OCI-LY1 (cell line): Measurements from ENCODE around the gene EVC2.
"Not testable (repeated sequence)": the region's sequence is repeated elsewhere in the genome, so short reads cannot be mapped to it uniquely, and the experiment has no call there.

ENCODE experiments used
- H2AFZ ChIP-seq: fragments of 200-600 bp; sonication (generic), shearing (Covaris generic); 2 replicates; pipeline ENCODE4 v1.6.0; 2014; ENCODE audit warnings: antibody characterized with exemption, mild to moderate bottlenecking, low read length
- H3F3A ChIP-seq: fragments of 200-600 bp; sonication (generic), shearing (Covaris generic); 2 replicates; pipeline ENCODE4 v1.6.0; 2014; ENCODE audit warnings: mild to moderate bottlenecking, antibody characterized with exemption, low read length, moderate library complexity; ENCODE audit not compliant: insufficient read depth
- H3K27ac ChIP-seq: fragments of 200-600 bp; sonication (generic); 2 replicates; pipeline ENCODE4 v1.5.1; 2014; ENCODE audit warnings: low read length, mixed run types, mild to moderate bottlenecking, low read depth; ENCODE audit not compliant: poor library complexity, severe bottlenecking
- H3K27me3 ChIP-seq: fragments of 200-600 bp; sonication (generic); 2 replicates; pipeline ENCODE4 v1.6.0; 2014; ENCODE audit warnings: antibody characterized with exemption, mild to moderate bottlenecking, low read length, moderate library complexity; ENCODE audit not compliant: insufficient read depth
- H3K36me3 ChIP-seq: fragments of 200-600 bp; sonication (generic); 2 replicates; pipeline ENCODE4 v1.6.1; 2014; ENCODE audit warnings: mild to moderate bottlenecking, antibody characterized with exemption, low read length, moderate library complexity, mixed read lengths; ENCODE audit not compliant: insufficient read depth
- H3K4me1 ChIP-seq: fragments of 200-600 bp; sonication (generic); 2 replicates; pipeline ENCODE4 v1.5.1; 2014; ENCODE audit warnings: mild to moderate bottlenecking, low read length, moderate library complexity; ENCODE audit not compliant: insufficient read depth, severe bottlenecking
- H3K4me2 ChIP-seq: fragments of 200-600 bp; sonication (generic), shearing (Covaris generic); 2 replicates; pipeline ENCODE4 v1.6.1; 2014; ENCODE audit warnings: low read length
- H3K4me3 ChIP-seq: fragments of 200-600 bp; sonication (generic); 2 replicates; pipeline ENCODE4 v1.5.1; 2014; ENCODE audit warnings: low read length, low read depth, mild to moderate bottlenecking, mixed read lengths; ENCODE audit not compliant: poor library complexity, severe bottlenecking
- H3K79me2 ChIP-seq: fragments of 200-600 bp; shearing (Covaris generic); 2 replicates; pipeline ENCODE4 v1.6.1; 2016; ENCODE audit warnings: mixed run types, low read length, mixed read lengths; ENCODE audit not compliant: insufficient read depth
- H3K9ac ChIP-seq: fragments of 200-600 bp; sonication (generic), shearing (Covaris generic); 2 replicates; pipeline ENCODE4 v1.6.1; 2014; ENCODE audit warnings: mild to moderate bottlenecking, low read length, mixed read lengths
- H3K9me2 ChIP-seq: fragments of 200-600 bp; sonication (generic), shearing (Covaris generic); 2 replicates; pipeline ENCODE4 v1.6.1; 2014; ENCODE audit warnings: low read depth, mild to moderate bottlenecking, low read length, mixed read lengths
- H3K9me3 ChIP-seq: fragments of 200-600 bp; shearing (Covaris generic); 2 replicates; pipeline ENCODE4 v1.6.1; 2014; ENCODE audit warnings: low read length, mixed read lengths
- H4K20me1 ChIP-seq: fragments of 200-600 bp; sonication (generic), shearing (Covaris generic); 2 replicates; pipeline ENCODE4 v1.6.0; 2016; ENCODE audit warnings: mild to moderate bottlenecking, low read length; ENCODE audit not compliant: insufficient read depth
- EZH2 ChIP-seq: fragments of 200-600 bp; sonication (generic), shearing (Covaris generic); IDR thresholded peaks from 2 replicates; pipeline ENCODE4 v1.8.0; 2017; ENCODE audit warnings: borderline replicate concordance, mixed run types, mild to moderate bottlenecking, antibody characterized with exemption, low read length, moderate library complexity, mixed read lengths
- TF ChIP-seq, protein P1 (sequence below): fragments of 200-600 bp; sonication (generic), shearing (Covaris generic); IDR thresholded peaks from 2 replicates; pipeline ENCODE4 v1.5.1; 2017; ENCODE audit warnings: mild to moderate bottlenecking, antibody characterized with exemption, low read length, moderate library complexity, mixed read lengths

Gene EVC2

DNA sequence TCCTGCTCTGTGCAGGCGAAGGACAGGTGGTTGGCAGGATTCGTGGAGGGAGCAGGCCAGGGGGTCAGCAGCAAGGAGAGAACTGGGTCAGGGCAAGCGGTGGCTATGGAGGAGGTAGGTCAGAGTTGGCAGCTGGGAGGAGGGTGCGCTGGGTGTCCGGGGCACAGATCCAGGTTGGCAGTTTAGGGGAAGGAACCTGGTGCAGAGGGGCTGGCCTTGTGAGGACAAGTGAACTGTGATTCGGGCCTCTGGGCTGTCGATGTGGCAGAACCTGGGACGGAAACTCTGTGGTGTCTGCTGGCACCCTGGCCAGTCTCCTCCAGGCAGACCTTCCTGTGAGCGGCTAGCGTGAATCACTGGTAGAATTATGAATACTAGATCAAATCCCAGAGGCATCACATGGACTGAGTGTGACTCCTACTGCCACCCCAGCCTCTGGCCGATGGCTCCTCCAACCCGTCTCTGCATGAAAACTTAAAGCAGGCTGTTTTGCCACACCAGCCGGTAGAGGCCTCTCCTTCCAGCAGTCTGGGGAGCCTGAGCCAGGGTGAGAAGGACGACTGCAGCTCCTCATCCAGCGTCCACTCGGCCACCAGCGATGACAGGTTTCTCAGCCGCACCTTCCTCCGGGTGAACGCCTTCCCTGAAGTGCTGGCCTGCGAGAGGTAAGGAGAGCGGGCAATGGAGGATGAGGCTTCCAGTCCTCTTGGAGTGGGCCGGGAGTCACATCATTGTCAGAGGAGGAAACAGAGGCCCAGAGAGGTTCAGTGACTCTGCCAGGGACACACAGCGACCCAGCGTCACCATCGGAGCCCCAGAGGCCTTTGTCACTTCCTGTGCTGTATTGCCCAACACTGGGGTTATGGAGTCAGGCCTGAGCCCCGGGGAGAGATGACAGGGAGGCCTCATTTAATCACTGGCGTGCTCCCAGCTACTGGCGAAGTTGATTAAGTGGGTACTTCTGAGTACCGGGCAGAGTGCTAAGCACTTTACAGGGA, 22.9 kb upstream of the EVC2 start:
- TF ChIP-seq, protein P1, sequence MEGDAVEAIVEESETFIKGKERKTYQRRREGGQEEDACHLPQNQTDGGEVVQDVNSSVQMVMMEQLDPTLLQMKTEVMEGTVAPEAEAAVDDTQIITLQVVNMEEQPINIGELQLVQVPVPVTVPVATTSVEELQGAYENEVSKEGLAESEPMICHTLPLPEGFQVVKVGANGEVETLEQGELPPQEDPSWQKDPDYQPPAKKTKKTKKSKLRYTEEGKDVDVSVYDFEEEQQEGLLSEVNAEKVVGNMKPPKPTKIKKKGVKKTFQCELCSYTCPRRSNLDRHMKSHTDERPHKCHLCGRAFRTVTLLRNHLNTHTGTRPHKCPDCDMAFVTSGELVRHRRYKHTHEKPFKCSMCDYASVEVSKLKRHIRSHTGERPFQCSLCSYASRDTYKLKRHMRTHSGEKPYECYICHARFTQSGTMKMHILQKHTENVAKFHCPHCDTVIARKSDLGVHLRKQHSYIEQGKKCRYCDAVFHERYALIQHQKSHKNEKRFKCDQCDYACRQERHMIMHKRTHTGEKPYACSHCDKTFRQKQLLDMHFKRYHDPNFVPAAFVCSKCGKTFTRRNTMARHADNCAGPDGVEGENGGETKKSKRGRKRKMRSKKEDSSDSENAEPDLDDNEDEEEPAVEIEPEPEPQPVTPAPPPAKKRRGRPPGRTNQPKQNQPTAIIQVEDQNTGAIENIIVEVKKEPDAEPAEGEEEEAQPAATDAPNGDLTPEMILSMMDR, result no peak
- no peak for TF ChIP-seq EZH2
- Histone ChIP-seq H3K36me3 (peaks cover 15% of the 10 kb centered on the region; the same call in 1 of the 2 replicates), H2AFZ (no peak overlapping the region)

DNA sequence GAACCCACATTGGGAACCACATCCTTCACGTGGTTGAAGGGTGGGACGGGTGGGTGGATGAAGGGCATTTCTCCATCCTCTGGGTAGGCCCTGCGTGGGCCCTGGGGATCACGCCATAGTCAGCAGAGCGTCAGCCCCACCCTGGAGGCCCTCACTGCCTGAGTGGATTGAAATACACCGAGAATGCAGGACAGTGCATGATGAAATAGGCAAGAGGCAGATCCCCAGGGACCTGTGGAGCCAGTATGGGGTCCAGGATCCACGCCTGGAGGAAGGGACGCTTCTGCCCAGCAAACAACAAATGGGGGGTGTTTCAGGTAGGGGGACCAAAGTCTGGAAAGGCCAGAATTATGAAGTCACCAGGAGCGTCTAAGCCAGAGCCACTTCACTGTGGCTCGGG, 22.1 kb upstream of the EVC2 start:
- no peak overlapping the region for H2AFZ ChIP-seq
- H3K9me2 ChIP-seq, result no peaks in the 10 kb centered on the region
- no peaks in the 10 kb centered on the region for H3F3A ChIP-seq

More for the DNA sequence above, 22.9 kb upstream of the EVC2 start:
- Histone ChIP-seq H3K4me3 (no peak overlapping the region), H3K27ac (no peak overlapping the region), H3K79me2 (no peaks in the 10 kb centered on the region), H4K20me1 (no peaks in the 10 kb centered on the region), H3F3A (no peaks in the 10 kb centered on the region), H3K9ac (no peak overlapping the region), H3K27me3 (no peaks in the 10 kb centered on the region), H3K9me2 (no peaks in the 10 kb centered on the region), H3K4me2 (no peak overlapping the region), H3K4me1 (no peaks in the 10 kb centered on the region), H3K9me3 (no peaks in the 10 kb centered on the region)

DNA sequence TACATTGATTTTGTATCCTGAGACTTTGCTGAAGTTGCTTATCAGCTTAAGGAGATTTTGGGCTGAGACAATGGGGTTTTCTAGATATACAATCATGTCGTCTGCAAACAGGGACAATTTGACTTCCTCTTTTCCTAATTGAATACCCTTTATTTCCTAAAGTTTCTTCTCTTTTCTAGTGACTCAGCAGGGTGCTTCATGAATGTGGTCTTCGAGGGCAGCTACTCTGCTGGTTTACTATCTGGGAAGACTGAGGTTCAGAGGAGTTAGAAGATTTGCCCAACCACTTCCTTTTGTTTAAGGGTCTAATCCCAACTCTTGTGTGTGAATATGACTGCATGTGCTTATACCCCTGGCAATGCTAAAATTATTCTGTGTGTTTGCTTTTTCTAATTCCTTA, 20.1 kb upstream of the EVC2 start:
- H3K9me3 ChIP-seq, H3K79me2 ChIP-seq, H3F3A ChIP-seq, H3K4me2 ChIP-seq, H3K27me3 ChIP-seq, H2AFZ ChIP-seq, H3K9me2 ChIP-seq, H3K9ac ChIP-seq, H3K4me3 ChIP-seq, H3K4me1 ChIP-seq, H4K20me1 ChIP-seq, H3K27ac ChIP-seq: not testable (repeated sequence)
- H3K36me3 ChIP-seq, result peaks cover 25% of the 10 kb centered on the region

More for the DNA sequence above, 22.1 kb upstream of the EVC2 start:
- Histone ChIP-seq H3K27ac (no peak overlapping the region), H3K27me3 (no peaks in the 10 kb centered on the region), H3K9ac (no peak overlapping the region), H3K36me3 (peaks cover 15% of the 10 kb centered on the region; the same call in 1 of the 2 replicates), H3K4me2 (no peak overlapping the region), H3K9me3 (no peaks in the 10 kb centered on the region), H3K4me3 (no peak overlapping the region), H4K20me1 (no peaks in the 10 kb centered on the region), H3K79me2 (no peaks in the 10 kb centered on the region), H3K4me1 (no peaks in the 10 kb centered on the region)
- TF ChIP-seq, protein P1, result no peak
- TF ChIP-seq EZH2, result no peak
